Testis (tissue), 2 donors: ENCODE measurements around the gene ATG7.

Experiments used
- CTCF ChIP-seq, 3 experiments: fragments of 450-650 bp in 2 of 3; fragments of 200-600 bp in 1 of 3; sonication (generic) in 1 of 3; IDR thresholded peaks; one replicate each; pipeline ENCODE4 v1.5.1; 2016 to 2019; ENCODE audit warnings: antibody characterized with exemption in 3 of 3, mild to moderate bottlenecking in 2 of 3, moderate library complexity in 1 of 3
- POLR2A ChIP-seq: fragments of 450-650 bp; IDR thresholded peaks from one replicate; pipeline ENCODE4 v1.6.1; 2017; ENCODE audit warnings: antibody characterized with exemption, mild to moderate bottlenecking, moderate library complexity

- TF ChIP-seq POLR2A: no peak
- no peak for TF ChIP-seq CTCF (IDR thresholded peaks at IDR 0.05)
Observed at GRCh38 chr3:11394392-11394791, 122.2 kb downstream of the ATG7 start.
